Neural crest cell (in vitro differentiated cells): ENCODE results near the gene FKBP2. TPM values are rescaled to one million over a fixed set of nuclear protein-coding genes. Genes with fewer than 3 reads are reported as not detected.
"Not testable (repeated sequence)": the region's sequence is repeated elsewhere in the genome, so short reads cannot be mapped to it uniquely, and the experiment has no call there.

Experiments
- DNase-seq: peaks from one replicate; pipeline ENCODE4 v3.0.0; 2021; ENCODE audit warnings: low read depth, mixed read lengths, low spot score
- H3K27ac Mint-ChIP-seq: one replicate; pipeline ENCODE4 v1.8.0; 2021; ENCODE audit warnings: mild to moderate bottlenecking, mixed read lengths; ENCODE audit not compliant: unreplicated experiment
- H3K27me3 Mint-ChIP-seq: 2 replicates; pipeline ENCODE4 v1.8.0; 2021; ENCODE audit warnings: low read depth, mild to moderate bottlenecking, mixed read lengths
- H3K36me3 Mint-ChIP-seq: 2 replicates; pipeline ENCODE4 v1.8.0; 2021; ENCODE audit warnings: low read depth, mild to moderate bottlenecking, mixed read lengths
- H3K4me1 Mint-ChIP-seq: 2 replicates; pipeline ENCODE4 v1.8.0; 2021; ENCODE audit warnings: mixed read lengths
- H3K4me3 Mint-ChIP-seq: one replicate; pipeline ENCODE4 v1.8.0; 2021; ENCODE audit warnings: mild to moderate bottlenecking, mixed read lengths
- H3K9me3 Mint-ChIP-seq: 2 replicates; pipeline ENCODE4 v1.8.0; 2021; ENCODE audit warnings: mixed read lengths
- total RNA-seq: library from RNA; stranded (reverse); gene quantifications from 2 replicates; pipeline ENCODE4 v1.2.1, GENCODE V29; 2021
- TF ChIP-seq, protein P1 (sequence below): fragments of 200-600 bp; sonication (generic); conservative IDR thresholded peaks from 2 replicates; pipeline ENCODE4 v1.5.0; 2021; ENCODE audit warnings: antibody characterized with exemption, mild to moderate bottlenecking

The FKBP2 gene
- total RNA-seq, 1 donor from 2014 or later: 29.2 TPM

DNA sequence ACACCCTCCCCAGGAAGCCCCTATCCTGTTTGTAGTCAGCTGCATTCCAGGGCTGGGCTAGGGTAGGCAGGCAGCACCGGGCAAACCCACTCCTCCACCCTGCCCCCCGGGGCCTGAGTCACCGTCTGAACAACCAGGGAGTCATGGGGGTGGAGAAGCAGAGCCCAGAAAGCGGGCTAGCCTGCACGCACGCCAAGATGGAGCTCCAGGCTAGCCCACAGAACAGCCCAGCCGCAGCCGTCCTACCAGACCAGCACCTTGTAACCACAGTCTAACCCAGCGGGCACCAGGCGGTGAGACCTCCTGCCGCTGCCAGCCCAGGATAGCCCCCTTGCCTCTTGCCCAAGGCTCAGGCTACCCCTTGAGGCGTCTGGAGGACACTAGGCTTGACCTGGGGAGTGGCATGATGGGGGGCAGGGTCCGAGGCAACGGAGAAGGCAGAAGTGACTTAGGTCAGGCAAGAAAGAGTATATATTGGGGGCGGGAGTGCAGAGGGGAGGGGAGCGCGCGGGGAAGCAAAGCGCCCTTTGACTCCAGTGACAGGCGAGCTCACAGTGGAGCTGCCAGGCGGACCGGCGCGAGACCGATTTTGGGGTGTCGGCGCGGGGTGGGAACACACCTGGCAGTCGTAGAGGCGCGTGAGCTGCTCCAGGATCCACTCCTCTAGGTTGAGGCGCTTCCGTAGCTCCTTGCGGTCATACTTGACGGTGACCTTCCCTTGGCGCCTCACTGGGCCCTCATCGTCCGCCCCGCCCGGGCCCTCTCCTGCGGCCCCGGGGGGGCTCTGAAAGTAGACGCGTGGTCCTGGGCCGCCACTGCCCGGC, 5.1 kb downstream of the FKBP2 start:
- H3K27me3 Mint-ChIP-seq: peaks cover 5% of the 10 kb centered on the region
- H3K27ac Mint-ChIP-seq: peak overlapping the region; percentile 19
- H3K36me3 Mint-ChIP-seq: no peaks in the 10 kb centered on the region
- peak overlapping the region; percentile 90 for H3K4me3 Mint-ChIP-seq
- no peaks in the 10 kb centered on the region for H3K9me3 Mint-ChIP-seq
- TF ChIP-seq, protein P1, sequence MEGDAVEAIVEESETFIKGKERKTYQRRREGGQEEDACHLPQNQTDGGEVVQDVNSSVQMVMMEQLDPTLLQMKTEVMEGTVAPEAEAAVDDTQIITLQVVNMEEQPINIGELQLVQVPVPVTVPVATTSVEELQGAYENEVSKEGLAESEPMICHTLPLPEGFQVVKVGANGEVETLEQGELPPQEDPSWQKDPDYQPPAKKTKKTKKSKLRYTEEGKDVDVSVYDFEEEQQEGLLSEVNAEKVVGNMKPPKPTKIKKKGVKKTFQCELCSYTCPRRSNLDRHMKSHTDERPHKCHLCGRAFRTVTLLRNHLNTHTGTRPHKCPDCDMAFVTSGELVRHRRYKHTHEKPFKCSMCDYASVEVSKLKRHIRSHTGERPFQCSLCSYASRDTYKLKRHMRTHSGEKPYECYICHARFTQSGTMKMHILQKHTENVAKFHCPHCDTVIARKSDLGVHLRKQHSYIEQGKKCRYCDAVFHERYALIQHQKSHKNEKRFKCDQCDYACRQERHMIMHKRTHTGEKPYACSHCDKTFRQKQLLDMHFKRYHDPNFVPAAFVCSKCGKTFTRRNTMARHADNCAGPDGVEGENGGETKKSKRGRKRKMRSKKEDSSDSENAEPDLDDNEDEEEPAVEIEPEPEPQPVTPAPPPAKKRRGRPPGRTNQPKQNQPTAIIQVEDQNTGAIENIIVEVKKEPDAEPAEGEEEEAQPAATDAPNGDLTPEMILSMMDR: no peak
- no peak for DNase-seq
- H3K4me1 Mint-ChIP-seq: peaks cover 20% of the 10 kb centered on the region

DNA sequence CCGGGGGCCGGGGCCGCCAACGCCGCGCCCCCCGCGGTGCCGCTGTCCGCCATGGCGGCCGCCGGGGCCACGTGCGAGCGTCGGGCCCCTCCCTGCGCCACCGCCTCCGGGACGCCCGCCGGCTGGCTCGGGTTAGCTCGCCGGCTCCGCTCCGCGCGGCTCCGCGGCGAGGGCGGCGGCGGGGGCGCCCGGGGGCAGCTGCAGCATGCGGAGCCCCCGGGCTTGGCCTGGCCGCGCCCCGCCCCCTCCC, 5.7 kb downstream of the FKBP2 start:
- not testable (repeated sequence) for H3K27me3 Mint-ChIP-seq, H3K36me3 Mint-ChIP-seq, DNase-seq, H3K9me3 Mint-ChIP-seq, H3K27ac Mint-ChIP-seq
- Mint-ChIP-seq H3K4me3 (peak overlapping the region; percentile 97), H3K4me1 (peaks cover 20% of the 10 kb centered on the region)

DNA sequence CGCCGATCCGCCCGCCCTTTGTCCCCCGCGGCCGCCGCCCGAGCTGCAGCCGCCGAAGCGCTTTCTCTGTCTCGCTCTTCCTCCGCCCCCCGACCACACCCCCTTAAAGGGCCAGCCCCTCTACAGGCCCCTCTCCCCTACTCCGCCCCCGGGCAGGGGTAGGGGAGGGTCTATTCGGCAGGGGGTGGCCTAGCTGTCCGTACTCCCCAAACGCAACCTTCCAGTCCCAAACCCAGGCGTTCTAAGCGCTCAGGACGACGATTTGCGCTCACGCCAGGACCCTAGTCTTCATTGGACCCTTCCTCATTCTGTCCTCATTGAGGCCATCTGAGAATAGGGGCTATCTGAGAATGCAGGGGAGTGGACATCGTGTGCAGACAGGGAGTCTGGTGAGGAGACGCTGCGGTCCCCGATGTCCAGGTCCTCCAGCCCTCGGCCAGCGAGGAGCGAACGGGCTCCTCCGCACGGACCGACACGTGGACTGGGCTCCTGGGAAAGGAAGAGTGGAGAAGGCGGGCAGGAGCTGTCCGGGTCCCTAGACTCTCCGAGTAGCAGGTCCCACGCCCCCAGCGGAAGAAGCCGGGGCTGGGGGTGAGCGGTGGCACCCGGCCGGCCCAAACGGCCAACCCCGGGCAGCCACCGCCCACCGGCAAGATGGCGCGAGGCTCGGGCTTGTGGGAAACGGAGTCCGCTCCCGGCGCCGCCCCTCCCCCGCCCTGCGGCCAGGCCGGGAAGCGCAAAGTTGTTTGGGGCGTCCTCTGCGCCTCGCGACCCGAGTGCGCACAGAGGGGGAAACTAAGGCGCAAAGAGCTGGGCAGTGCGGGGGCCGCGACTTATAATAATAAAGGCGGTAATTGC, 6.2 kb downstream of the FKBP2 start, which contains the start of gene PPP1R14B:
TSS of gene PPP1R14B (minus strand) at position 73 of the 858 bp plus-strand sequence. CDS start 270 bp downstream, outside the sequence.
- peaks cover 25% of the 10 kb centered on the region for H3K4me1 Mint-ChIP-seq
- H3K9me3 Mint-ChIP-seq: no peaks in the 10 kb centered on the region
- peak within 1 kb of the TSS; percentile 96 for H3K27ac Mint-ChIP-seq
- TF ChIP-seq, protein P1: peak; percentile 34
- DNase-seq: peak; percentile 86
- H3K27me3 Mint-ChIP-seq: peaks cover 3% of the 10 kb centered on the region
- no peaks in the 10 kb centered on the region for H3K36me3 Mint-ChIP-seq
- peak within 1 kb of the TSS; percentile 97 for H3K4me3 Mint-ChIP-seq

DNA sequence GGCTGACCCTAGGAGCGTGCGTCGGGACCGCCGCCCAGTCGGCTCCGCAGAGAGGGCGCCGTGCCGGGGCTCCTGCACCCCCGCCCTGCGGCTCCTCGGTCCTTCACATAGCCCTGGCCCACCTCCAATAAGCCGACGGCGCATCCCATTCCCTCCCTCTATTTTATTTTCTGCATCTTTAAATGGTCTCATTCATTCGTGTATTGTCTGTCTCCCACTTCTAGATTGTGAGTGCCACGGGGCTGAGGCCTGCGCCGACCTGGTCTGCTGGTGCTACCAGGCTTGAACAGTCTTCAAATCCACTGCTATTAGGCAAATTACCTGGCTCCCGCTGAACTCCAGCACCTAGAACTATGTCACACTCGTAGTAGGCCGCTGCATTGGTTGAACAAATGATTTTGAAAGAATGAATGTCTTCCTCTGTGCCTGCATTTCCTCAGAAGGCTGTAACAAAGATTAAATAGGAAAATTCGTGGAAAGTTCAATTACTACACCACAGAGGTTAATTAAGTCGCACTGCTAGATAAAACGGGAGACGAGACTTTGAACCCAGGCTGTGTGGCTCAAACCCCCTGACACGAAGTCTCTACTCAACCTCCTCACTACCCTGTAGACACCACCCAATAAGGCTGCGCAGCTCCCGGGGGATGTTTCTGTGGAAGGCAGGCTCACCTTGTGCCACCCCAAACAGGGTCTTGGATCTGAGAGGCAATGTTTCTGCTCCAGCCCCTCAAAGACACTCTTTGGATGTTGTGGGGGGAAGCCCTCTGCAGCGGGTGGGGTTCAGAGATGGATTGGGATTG, 7.0 kb downstream of the FKBP2 start:
- Mint-ChIP-seq H3K27me3 (peaks cover 3% of the 10 kb centered on the region), H3K4me3 (peak overlapping the region; percentile 97), H3K9me3 (no peaks in the 10 kb centered on the region), H3K4me1 (peaks cover 25% of the 10 kb centered on the region), H3K36me3 (no peaks in the 10 kb centered on the region), H3K27ac (peak overlapping the region; percentile 93)
- TF ChIP-seq, protein P1: peak; percentile 15
- DNase-seq: no peak

GRCh38 chr11:64248578-64248977, 7.7 kb downstream of the FKBP2 start:
- Mint-ChIP-seq H3K27ac (no peak overlapping the region), H3K9me3 (no peaks in the 10 kb centered on the region), H3K27me3 (peaks cover 3% of the 10 kb centered on the region), H3K4me1 (peaks cover 24% of the 10 kb centered on the region), H3K36me3 (no peaks in the 10 kb centered on the region), H3K4me3 (peak overlapping the region; percentile 97)
- TF ChIP-seq, protein P1: no peak
- no peak for DNase-seq
